ENCODE results near the gene REEP5. TPM values are rescaled to one million over a fixed set of nuclear protein-coding genes. Genes with fewer than 3 reads are reported as not detected.

Gene REEP5
- total and polyA plus RNA-seq, 2 of the 4 experiments (the other 2 are of a cell fraction) = 49.3 to 82.0 TPM

DNA sequence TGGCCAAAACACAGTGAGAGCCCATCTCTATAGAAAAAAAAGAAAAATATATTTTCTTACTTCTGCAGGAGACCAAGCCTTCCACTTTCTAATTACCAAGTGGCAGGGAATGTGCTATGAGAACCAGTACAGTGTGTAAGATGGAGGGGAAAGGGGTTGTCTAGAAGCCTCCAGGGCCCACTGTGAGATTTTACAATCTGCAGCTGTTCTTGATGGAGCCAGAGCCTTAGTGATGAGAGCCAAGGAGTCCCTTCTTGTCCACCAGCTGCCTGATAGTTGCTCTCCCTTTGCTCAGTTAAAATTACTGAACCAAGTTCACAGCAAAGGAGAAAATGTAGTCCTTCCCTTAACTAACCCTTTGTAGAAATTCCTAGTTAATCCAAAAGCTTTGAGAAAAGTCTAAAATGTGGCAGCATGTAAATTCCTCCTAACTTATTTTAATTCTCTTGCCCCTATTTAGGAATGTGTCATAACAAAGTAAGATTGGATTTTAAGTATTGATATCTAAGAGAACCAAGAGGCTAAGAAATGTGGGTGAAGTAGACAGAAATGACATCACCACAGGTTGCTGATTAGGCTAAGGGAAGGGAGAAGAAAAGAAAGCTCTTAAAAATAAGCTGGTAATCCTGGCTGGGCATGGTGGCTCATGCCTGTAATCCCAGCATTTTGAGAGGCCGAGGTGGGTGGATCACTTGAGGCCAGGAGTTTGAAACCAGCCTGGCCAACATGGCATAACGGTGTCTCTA, 41.6 kb downstream of the REEP5 start:
- TF ChIP-seq RFX5 (IDR thresholded peaks at IDR 0.05; ENCODE audit: low read depth, low read length) (no peak), ELK1 (IDR thresholded peaks at IDR 0.05; ENCODE audit: borderline replicate concordance, low read depth, low read length) (no peak), NFE2L2 (IDR thresholded peaks at IDR 0.05; ENCODE audit: low read depth, low read length) (no peak), BHLHE40 (IDR thresholded peaks at IDR 0.05; ENCODE audit: low read depth, low read length) (no peak), SMC3 (IDR thresholded peaks at IDR 0.05; ENCODE audit: low read depth, low read length) (no peak), RAD21 (IDR thresholded peaks at IDR 0.05; ENCODE audit: low read length) (no peak), CEBPB (IDR thresholded peaks at IDR 0.05; ENCODE audit: low read depth, low read length) (no peak)
- TF ChIP-seq, protein P1, sequence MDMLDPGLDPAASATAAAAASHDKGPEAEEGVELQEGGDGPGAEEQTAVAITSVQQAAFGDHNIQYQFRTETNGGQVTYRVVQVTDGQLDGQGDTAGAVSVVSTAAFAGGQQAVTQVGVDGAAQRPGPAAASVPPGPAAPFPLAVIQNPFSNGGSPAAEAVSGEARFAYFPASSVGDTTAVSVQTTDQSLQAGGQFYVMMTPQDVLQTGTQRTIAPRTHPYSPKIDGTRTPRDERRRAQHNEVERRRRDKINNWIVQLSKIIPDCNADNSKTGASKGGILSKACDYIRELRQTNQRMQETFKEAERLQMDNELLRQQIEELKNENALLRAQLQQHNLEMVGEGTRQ (IDR thresholded peaks at IDR 0.05; ENCODE audit: low read depth, low read length) = no peak
- no peak overlapping the region for H2AFZ ChIP-seq (replicated peaks; ENCODE audit: low read length, poor library complexity)
- ATAC-seq (ENCODE audit: low read depth) = no peak
- intact Hi-C loops (cut with micrococcal nuclease) (no loop called here), dilution Hi-C loops (cut with HindIII; ENCODE audit: low sequenced_read_pairs, unreplicated experiment) (no loop called here), in situ Hi-C loops (cut with MboI; ENCODE audit: low sequenced_read_pairs) (no loop called here)
- BruUV-seq (replicated peaks) = no TSS peak
- H3K4me1 ChIP-seq (ENCODE audit: control insufficient read depth, insufficient read depth, low read length) = 0 out of 2 replicates have a peak, but pooled peaks cover 2% of the 10 kb centered on the region
- no peak overlapping the region for H3K23ac ChIP-seq (ENCODE audit: low read depth, low read length)
- 100% methylated on average over 1 of the region's 2 CpGs; no CpG with 5 or more reads in 1 of the 2 experiments for WGBS, 2 experiments (ENCODE audit: extremely low coverage in 2 of 2, insufficient read length in 1 of 2)
- CTCF ChIA-PET = no interaction called here
- peaks cover 9% of the 10 kb centered on the region for H3K9me1 ChIP-seq (ENCODE audit: insufficient read depth, low read length)
- H4K91ac ChIP-seq (ENCODE audit: insufficient read depth, low read depth, low read length) = no peak overlapping the region
- H2BK15ac ChIP-seq (ENCODE audit: low read depth, low read length) = no peak overlapping the region
- H3K4me3 ChIP-seq (ENCODE audit: insufficient read depth, low read depth, low read length) = no peak overlapping the region
- no peaks in the 10 kb centered on the region for H3K9me3 ChIP-seq (ENCODE audit: control insufficient read depth, insufficient read depth, low read length)
- no peak overlapping the region for H3K4me2 ChIP-seq (ENCODE audit: low read depth, low read length)
- no peak overlapping the region for H3K14ac ChIP-seq (replicated peaks; ENCODE audit: low read depth, low read length)
- H3K4ac ChIP-seq (ENCODE audit: low read depth, low read length) = no peak overlapping the region
- no peaks in the 10 kb centered on the region for H3K27me3 ChIP-seq (ENCODE audit: control insufficient read depth, insufficient read depth, low read length)
- no peak overlapping the region for H2BK5ac ChIP-seq (ENCODE audit: low read depth, low read length, poor library complexity, severe bottlenecking)
- H2AK5ac ChIP-seq (ENCODE audit: low read depth, low read length) = no peak overlapping the region
- POLR2A ChIA-PET (ENCODE audit: unreplicated experiment) = interaction anchor here (0.6 kb wide), 1 partner anchor 35 kb away, joined by 3 read pairs; no protein-coding TSS in a partner anchor
- no peak overlapping the region for H3K18ac ChIP-seq (ENCODE audit: low read depth, low read length)
- H4K8ac ChIP-seq (ENCODE audit: low read depth in 2 of 2, low read length in 2 of 2) = no peak overlapping the region
- H3K36me3 ChIP-seq (ENCODE audit: control insufficient read depth, insufficient read depth, low read length) = peaks cover 44% of the 10 kb centered on the region
- no peak overlapping the region for H3K9ac ChIP-seq (ENCODE audit: low read depth, low read length)
- DNase-seq = no peak
- no peak overlapping the region for H3K27ac ChIP-seq (ENCODE audit: insufficient read depth, low read length)
- H2AK9ac ChIP-seq (replicated peaks; ENCODE audit: low read depth, low read length, poor library complexity) = no peak overlapping the region
- peaks cover 12% of the 10 kb centered on the region; the same call in 1 of the 2 replicates for H4K20me1 ChIP-seq (ENCODE audit: insufficient read depth, low read length)
- H2BK120ac ChIP-seq (ENCODE audit: low read depth, low read length) = no peak overlapping the region
- peaks cover 30 to 52% of the 10 kb centered on the region in 2 experiments; a peak in 3 of 4 replicates for H3K79me1 ChIP-seq (ENCODE audit: low read depth in 1 of 2, low read length in 2 of 2)
- H3K56ac ChIP-seq (ENCODE audit: extremely low read depth, insufficient read depth, low read length) = no peak overlapping the region
- H2BK20ac ChIP-seq (ENCODE audit: low read depth, low read length) = no peak overlapping the region
- no peak overlapping the region for H4K5ac ChIP-seq (ENCODE audit: low read depth, low read length)
